Right lobe of liver (tissue), 6 donors: ENCODE results near the gene C3orf20. TPM values are rescaled to one million over a fixed set of nuclear protein-coding genes. Genes with fewer than 3 reads are reported as not detected.

ENCODE experiments used
- ATAC-seq, 4 donors: fragments of 200-7000 bp; cut with Tn5 transposase; one replicate each; pipeline ENCODE4 v1.9.1; 2020; ENCODE audit warnings: mild to moderate bottlenecking in 4 of 4, moderate library complexity in 4 of 4
- DNase-seq, 3 donors: peaks; one replicate each; pipeline ENCODE4 v3.0.0-alpha.2; 2020
- H3K27ac ChIP-seq, 3 donors: fragments of 200-600 bp; one replicate each; pipeline ENCODE4 v1.8.0; 2022
- H3K27me3 ChIP-seq, 2 donors: fragments of 200-600 bp; one replicate each; pipeline ENCODE4 v1.8.0; 2022
- H3K36me3 ChIP-seq, 4 donors: fragments of 200-600 bp; sonication (generic) in 1 of 4; one replicate each; pipeline versions ENCODE4 v1.5.1 to v1.8.0; 2017 to 2022; ENCODE audit warnings: control low read depth in 1 of 4
- H3K4me1 ChIP-seq, 4 donors: fragments of 200-600 bp; sonication (generic) in 1 of 4; one replicate each; pipeline versions ENCODE4 v1.5.1 to v1.8.0; 2017 to 2022; ENCODE audit warnings: control low read depth in 1 of 4
- H3K4me3 ChIP-seq, 3 donors: fragments of 200-600 bp; one replicate each; pipeline ENCODE4 v1.8.0; 2022
- H3K9me3 ChIP-seq, 4 donors: fragments of 200-600 bp; sonication (generic) in 1 of 4; one replicate each; pipeline versions ENCODE4 v1.5.1 to v1.8.0; 2017 to 2022; ENCODE audit warnings: control low read depth in 1 of 4
- POLR2A ChIP-seq: fragments of 450-650 bp; IDR thresholded peaks from one replicate; pipeline ENCODE4 v1.6.1; 2017; ENCODE audit warnings: antibody characterized with exemption, mild to moderate bottlenecking
- WGBS: methylation state at CpG from one replicate; pipeline ENCODE4 v1.1.6; 2018; ENCODE audit warnings: low coverage, low lambda C conversion rate; ENCODE audit not compliant: insufficient coverage; ENCODE audit errors: missing lambda C conversion rate; 5-methylcytosine and 5-hydroxymethylcytosine counted together
- intact Hi-C, 2 donors: fragments of 100-400 bp; cut with DNase I; formaldehyde crosslinking; loops; one replicate each; pipeline versions ENCODE4 v1.11.2 to v1.14.1; 2022
- total RNA-seq, 6 experiments: library from RNA; depleted of rRNA in 2 of 6; stranded (reverse); fragments of >200 nt in 2 of 6; fragmentation: NEBNext Ultra II Directional in 3 of 6; extraction: Animal tissue kit (Norgen Biotek cat#: 25700) in 3 of 6; gene quantifications; one replicate each; pipeline versions ENCODE4 v1.1.0 to v1.2.4, GENCODE V29; 2016 to 2023
- TF ChIP-seq, protein P1 (sequence below), 4 donors: fragments of 200-600 bp in 3 of 4; fragments of 450-650 bp in 1 of 4; IDR thresholded peaks; one replicate each; pipeline versions ENCODE4 v1.5.1 to v1.8.0; 2016 to 2022; ENCODE audit warnings: antibody characterized with exemption in 4 of 4, mild to moderate bottlenecking in 2 of 4
- donor health status: DM: no; HTN: yes; CAD: no.
- donor health status: DM: no; HTN: no; CAD: no.
- donor health status: DM: no; HTN: no; CAD: no.
- donor health status: DM: no; HTN: yes; CAD: no.
- donor health status: DM: no; HTN: yes; CAD: no.

Gene C3orf20
- total RNA-seq, 6 experiments from 2014 or later, result 0.09 to 0.11 TPM; not detected in 4

DNA sequence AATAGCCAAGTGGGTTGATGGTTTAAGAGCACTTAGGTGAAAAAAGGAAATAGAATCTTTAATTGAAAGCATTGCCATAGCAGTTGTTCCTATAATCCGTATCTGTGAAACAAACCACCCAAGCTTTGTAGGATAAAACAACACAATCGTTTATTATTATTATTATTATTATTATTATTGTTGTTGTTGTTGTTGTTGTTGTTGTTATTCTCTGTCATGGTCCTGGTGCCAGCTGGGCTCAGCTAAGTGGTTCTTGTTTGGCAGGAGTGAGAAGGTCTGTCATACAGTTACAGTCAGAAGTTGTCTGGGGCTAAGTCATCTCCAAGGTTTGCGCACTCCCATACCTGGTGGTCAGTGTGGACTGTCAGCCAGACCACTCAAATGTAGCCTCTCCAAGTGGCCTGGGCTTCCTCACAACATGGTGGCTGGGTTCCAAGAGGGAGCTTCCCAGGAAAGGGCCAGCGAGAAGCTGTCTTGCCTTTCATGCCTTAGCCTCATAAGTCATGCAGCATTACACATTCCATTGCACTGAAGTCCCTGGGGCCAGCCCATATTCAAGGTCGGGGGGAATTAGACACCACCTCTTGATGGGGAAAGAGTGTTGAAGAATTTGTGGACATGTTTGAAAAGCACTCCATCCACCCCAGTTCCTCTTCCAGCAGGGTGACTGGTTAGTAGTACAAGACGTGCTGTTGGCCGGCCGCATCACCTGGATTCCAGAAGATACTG, 89.6 kb downstream of the C3orf20 start:
- no peaks in the 10 kb centered on the region for H3K9me3 ChIP-seq
- intact Hi-C loops, result no loop called here
- no peaks in the 10 kb centered on the region for H3K27me3 ChIP-seq
- H3K27ac ChIP-seq, result no peak overlapping the region
- no peak for DNase-seq
- H3K4me1 ChIP-seq, result no peaks in the 10 kb centered on the region
- H3K4me3 ChIP-seq, result no peak overlapping the region
- H3K36me3 ChIP-seq, result no peaks in the 10 kb centered on the region
- TF ChIP-seq POLR2A, result no peak
- TF ChIP-seq, protein P1, sequence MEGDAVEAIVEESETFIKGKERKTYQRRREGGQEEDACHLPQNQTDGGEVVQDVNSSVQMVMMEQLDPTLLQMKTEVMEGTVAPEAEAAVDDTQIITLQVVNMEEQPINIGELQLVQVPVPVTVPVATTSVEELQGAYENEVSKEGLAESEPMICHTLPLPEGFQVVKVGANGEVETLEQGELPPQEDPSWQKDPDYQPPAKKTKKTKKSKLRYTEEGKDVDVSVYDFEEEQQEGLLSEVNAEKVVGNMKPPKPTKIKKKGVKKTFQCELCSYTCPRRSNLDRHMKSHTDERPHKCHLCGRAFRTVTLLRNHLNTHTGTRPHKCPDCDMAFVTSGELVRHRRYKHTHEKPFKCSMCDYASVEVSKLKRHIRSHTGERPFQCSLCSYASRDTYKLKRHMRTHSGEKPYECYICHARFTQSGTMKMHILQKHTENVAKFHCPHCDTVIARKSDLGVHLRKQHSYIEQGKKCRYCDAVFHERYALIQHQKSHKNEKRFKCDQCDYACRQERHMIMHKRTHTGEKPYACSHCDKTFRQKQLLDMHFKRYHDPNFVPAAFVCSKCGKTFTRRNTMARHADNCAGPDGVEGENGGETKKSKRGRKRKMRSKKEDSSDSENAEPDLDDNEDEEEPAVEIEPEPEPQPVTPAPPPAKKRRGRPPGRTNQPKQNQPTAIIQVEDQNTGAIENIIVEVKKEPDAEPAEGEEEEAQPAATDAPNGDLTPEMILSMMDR (IDR thresholded peaks at IDR 0.05), result no peak
- no peak for ATAC-seq
- 50% methylated on average over 3 of the region's 8 CpGs for WGBS

DNA sequence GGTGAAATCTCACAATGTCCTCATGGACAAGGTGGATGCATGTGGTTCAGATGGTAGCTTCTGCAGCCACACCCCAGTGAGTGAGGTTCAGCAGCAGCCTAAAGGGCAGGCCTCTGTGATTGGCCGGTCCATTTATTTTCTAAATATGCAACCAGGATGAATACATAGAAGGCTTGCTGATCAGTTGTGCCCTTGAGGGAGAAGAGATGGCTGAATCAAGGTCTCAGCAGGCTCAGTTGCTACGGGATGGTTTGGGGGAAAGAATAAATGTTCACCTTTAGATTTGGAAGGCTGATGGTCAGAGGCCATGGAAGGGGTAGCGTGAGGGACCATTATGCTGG, 90.1 kb downstream of the C3orf20 start:
- 93% methylated on average over 2 of the region's 3 CpGs for WGBS

DNA sequence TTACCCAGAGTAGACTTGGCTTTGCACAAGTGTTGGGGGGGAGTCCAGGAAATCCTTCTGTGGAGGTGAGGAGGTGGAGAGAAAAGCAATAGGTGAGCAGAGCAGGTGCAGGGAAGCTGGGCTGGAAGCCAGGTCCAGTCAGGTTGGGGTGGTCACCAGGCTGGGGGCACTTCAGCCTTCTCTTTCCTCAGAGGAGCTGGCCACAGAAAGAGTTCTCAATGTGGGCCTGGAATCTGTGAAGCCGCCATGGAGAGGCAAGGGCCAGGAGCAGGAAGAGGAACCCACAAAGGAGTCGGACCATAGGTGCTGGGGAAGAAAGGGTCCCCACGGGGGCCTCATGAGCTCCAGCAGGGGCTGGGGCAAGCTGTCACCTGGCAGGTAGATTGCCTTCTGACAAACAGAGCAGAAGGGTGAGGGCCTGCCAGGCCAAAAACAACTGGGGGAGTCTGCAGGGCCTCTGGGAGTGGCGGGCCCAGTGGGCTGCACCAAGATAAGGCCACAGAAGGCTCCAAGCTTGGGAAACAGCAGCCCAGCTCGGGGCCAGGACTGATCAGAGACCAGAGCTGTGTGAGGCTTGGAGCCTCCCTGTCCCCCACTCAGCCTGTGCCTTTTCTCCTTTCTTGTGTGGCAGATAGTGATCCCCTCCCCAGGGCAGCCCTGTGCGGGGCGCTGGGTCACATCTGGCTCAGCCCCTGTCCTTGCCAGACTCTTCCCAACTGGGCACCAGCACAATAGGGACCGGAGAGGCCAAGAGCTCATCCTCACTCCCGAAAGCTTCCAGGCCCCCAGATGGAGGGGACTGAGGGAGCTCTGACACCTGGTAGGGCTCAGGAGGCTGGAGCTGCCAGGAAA, 90.9 kb downstream of the C3orf20 start:
- no peaks in the 10 kb centered on the region for H3K9me3 ChIP-seq
- H3K36me3 ChIP-seq, result no peaks in the 10 kb centered on the region
- no peak for TF ChIP-seq POLR2A
- TF ChIP-seq, protein P1 (IDR thresholded peaks at IDR 0.05), result no peak
- 85% methylated on average over 7 of the region's 9 CpGs for WGBS
- intact Hi-C loops, result no loop called here
- no peaks in the 10 kb centered on the region for H3K27me3 ChIP-seq
- ATAC-seq, result peak in 1 of 4 donors; percentile 6
- H3K4me1 ChIP-seq, result no peaks in the 10 kb centered on the region
- no peak overlapping the region for H3K27ac ChIP-seq
- no peak overlapping the region for H3K4me3 ChIP-seq
- DNase-seq, result peak in 1 of 3 donors; percentile 39

More for the DNA sequence above, 90.1 kb downstream of the C3orf20 start:
- H3K4me1 ChIP-seq, result no peaks in the 10 kb centered on the region
- H3K27me3 ChIP-seq, result no peaks in the 10 kb centered on the region
- no peak overlapping the region for H3K4me3 ChIP-seq
- no peaks in the 10 kb centered on the region for H3K9me3 ChIP-seq
- intact Hi-C loops, result no loop called here
- TF ChIP-seq, protein P1 (IDR thresholded peaks at IDR 0.05), result no peak
- no peak for TF ChIP-seq POLR2A
- no peaks in the 10 kb centered on the region for H3K36me3 ChIP-seq
- no peak overlapping the region for H3K27ac ChIP-seq
- ATAC-seq (no peak), DNase-seq (no peak)

DNA sequence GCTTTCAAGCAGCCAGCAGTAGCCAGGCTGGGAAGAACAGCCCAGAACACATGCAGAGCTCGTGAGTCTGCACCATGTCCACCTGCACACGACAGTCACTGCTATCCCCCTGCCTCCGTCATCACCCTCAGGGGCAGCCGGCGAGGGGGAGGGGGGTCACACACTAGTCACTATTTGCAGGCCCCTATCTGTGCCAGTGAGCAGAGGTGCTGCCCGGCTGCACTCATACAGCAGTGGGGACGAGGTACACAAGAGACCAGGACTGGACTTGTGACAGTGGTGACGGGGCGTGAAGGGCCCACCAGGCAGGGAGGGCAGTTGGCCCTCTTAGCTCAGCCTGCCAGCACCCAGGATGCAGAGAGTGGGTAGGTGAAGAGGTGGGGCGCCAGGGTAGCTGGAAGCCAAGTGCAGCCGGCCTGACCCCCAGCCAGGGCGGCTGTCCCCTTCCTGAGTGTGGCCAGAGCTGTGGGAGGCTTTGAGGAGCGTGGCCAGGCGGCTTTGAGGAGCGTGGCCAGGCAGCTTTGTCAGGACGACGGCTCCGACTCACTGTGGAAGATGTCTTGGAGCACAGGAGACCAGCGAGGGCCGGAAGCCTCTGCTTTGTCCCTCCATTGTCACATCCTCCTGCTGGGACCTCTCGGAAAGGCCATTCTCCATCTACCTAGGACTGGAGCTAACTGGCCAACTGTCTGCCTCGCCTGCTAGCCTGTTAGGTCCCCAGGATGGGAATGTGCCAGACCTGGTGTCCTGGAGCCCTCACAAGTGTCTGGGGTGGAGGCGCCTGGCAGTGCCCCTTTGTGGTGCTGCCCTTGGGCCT, 91.7 kb downstream of the C3orf20 start:
- no peaks in the 10 kb centered on the region for H3K27me3 ChIP-seq
- TF ChIP-seq, protein P1 (IDR thresholded peaks at IDR 0.05), result no peak
- TF ChIP-seq POLR2A, result no peak
- no peak overlapping the region for H3K27ac ChIP-seq
- no peak for ATAC-seq
- intact Hi-C loops, result no loop called here
- no peaks in the 10 kb centered on the region for H3K36me3 ChIP-seq
- no peaks in the 10 kb centered on the region for H3K9me3 ChIP-seq
- H3K4me3 ChIP-seq, result no peak overlapping the region
- 100% methylated on average over 1 of the region's 23 CpGs for WGBS
- H3K4me1 ChIP-seq, result no peaks in the 10 kb centered on the region
- peak in 1 of 3 donors; percentile 37 for DNase-seq
